Measurements from ENCODE around the gene DDI2.
"Not testable (repeated sequence)": the region's sequence is repeated elsewhere in the genome, so short reads cannot be mapped to it uniquely, and the experiment has no call there.

DDI2 gene

GRCh38 chr1:15636436-15636835, 19.2 kb downstream of the DDI2 start:
- DNase-seq (ENCODE audit: low spot score), result no peak

- DNase-seq (ENCODE audit: low spot score), result no peak
Observed at GRCh38 chr1:15637826-15638225, 20.6 kb downstream of the DDI2 start.

- DNase-seq (ENCODE audit: low spot score), result no peak
Observed at GRCh38 chr1:15639262-15639661, 22.0 kb downstream of the DDI2 start.

- no peak for DNase-seq (ENCODE audit: low spot score)
Observed at GRCh38 chr1:15639931-15640330, 22.7 kb downstream of the DDI2 start.

- no peak for DNase-seq (ENCODE audit: low spot score)
Observed at GRCh38 chr1:15640667-15641066, 23.4 kb downstream of the DDI2 start.

GRCh38 chr1:15649937-15650336, 32.7 kb downstream of the DDI2 start:
- DNase-seq (ENCODE audit: low spot score), result no peak

GRCh38 chr1:15650433-15650832, 33.2 kb downstream of the DDI2 start:
- DNase-seq (ENCODE audit: low spot score), result no peak

GRCh38 chr1:15652130-15652529, 34.9 kb downstream of the DDI2 start:
- not testable (repeated sequence) for DNase-seq (ENCODE audit: low spot score)

- DNase-seq (ENCODE audit: low spot score), result no peak
Observed at GRCh38 chr1:15654091-15654690, 36.9 kb downstream of the DDI2 start.

- no peak for DNase-seq (ENCODE audit: low spot score)
Observed at GRCh38 chr1:15656464-15656863, 39.2 kb downstream of the DDI2 start.

GRCh38 chr1:15657021-15657420, 39.8 kb downstream of the DDI2 start:
- DNase-seq (ENCODE audit: low spot score), result no peak

- no peak for DNase-seq (ENCODE audit: low spot score)
Observed at GRCh38 chr1:15660151-15660550, 42.9 kb downstream of the DDI2 start.

GRCh38 chr1:15662477-15662876, 45.2 kb downstream of the DDI2 start:
- no peak for DNase-seq (ENCODE audit: low spot score)

GRCh38 chr1:15663925-15664324, 46.7 kb downstream of the DDI2 start:
- DNase-seq (ENCODE audit: low spot score), result no peak

- no peak for DNase-seq (ENCODE audit: low spot score)
Observed at GRCh38 chr1:15667362-15667761, 50.1 kb downstream of the DDI2 start.

GRCh38 chr1:15668089-15668754, 51.0 kb downstream of the DDI2 start:
- no peak for DNase-seq (ENCODE audit: low spot score)

- no peak for DNase-seq (ENCODE audit: low spot score)
Observed at GRCh38 chr1:15669074-15669473, 51.8 kb downstream of the DDI2 start.

GRCh38 chr1:15669864-15670263, 52.6 kb downstream of the DDI2 start:
- DNase-seq (ENCODE audit: low spot score), result no peak

GRCh38 chr1:15671430-15671829, 54.2 kb downstream of the DDI2 start:
- no peak for DNase-seq (ENCODE audit: low spot score)

GRCh38 chr1:15674386-15675159, 57.3 kb downstream of the DDI2 start:
- DNase-seq (ENCODE audit: low spot score), result no peak

GRCh38 chr1:15676010-15676409, 58.8 kb downstream of the DDI2 start:
- DNase-seq (ENCODE audit: low spot score), result no peak

- no peak for DNase-seq (ENCODE audit: low spot score)
Observed at GRCh38 chr1:15676688-15677661, 59.7 kb downstream of the DDI2 start.

Data from D341Med (cell line).